Brain microvascular endothelial cell (primary cell): ENCODE measurements around the gene RAB3B.

Source experiments
- DNase-seq: peaks from one replicate; pipeline ENCODE4 v3.0.0-alpha.2; 2020
- H3K27ac ChIP-seq: fragments of 250-450 bp; sonication (Bioruptor Pico); 2 replicates; pipeline ENCODE4 v1.5.1; 2020; ENCODE audit warnings: mild to moderate bottlenecking, moderate library complexity
- H3K27me3 ChIP-seq: fragments of 250-450 bp; sonication (Bioruptor Pico); replicated peaks from 2 replicates; pipeline ENCODE4 v1.5.1; 2020; ENCODE audit warnings: mild to moderate bottlenecking
- H3K36me3 ChIP-seq: fragments of 250-450 bp; sonication (Bioruptor Pico); replicated peaks from 2 replicates; pipeline ENCODE4 v1.5.1; 2020; ENCODE audit warnings: mild to moderate bottlenecking
- H3K4me3 ChIP-seq: 2 replicates; pipeline ENCODE4 v1.5.1; 2011; ENCODE audit warnings: low read depth, mild to moderate bottlenecking, control low read depth, low read length, moderate library complexity
- CTCF ChIP-seq: IDR thresholded peaks from 2 replicates; pipeline ENCODE4 v1.5.1; 2011; ENCODE audit warnings: low read depth, mild to moderate bottlenecking, moderate library complexity, low read length, control low read depth, inconsistent platforms; ENCODE audit errors: missing control alignments
- in situ Hi-C: cut with HindIII; loops from 2 replicates; pipeline ENCODE4 v1.10.0; 2017; ENCODE audit warnings: low sequenced_read_pairs, low pct_ligation_motif_present

Gene RAB3B

GRCh38 chr1:51956528-51957509 is 33.7 kb downstream of the RAB3B start:
- Histone ChIP-seq H3K4me3 (no peak overlapping the region), H3K36me3 (no peaks in the 10 kb centered on the region), H3K27ac (no peak overlapping the region), H3K27me3 (no peaks in the 10 kb centered on the region)
- no peak for TF ChIP-seq CTCF
- DNase-seq: no peak
- in situ Hi-C loops: no loop called here

DNA sequence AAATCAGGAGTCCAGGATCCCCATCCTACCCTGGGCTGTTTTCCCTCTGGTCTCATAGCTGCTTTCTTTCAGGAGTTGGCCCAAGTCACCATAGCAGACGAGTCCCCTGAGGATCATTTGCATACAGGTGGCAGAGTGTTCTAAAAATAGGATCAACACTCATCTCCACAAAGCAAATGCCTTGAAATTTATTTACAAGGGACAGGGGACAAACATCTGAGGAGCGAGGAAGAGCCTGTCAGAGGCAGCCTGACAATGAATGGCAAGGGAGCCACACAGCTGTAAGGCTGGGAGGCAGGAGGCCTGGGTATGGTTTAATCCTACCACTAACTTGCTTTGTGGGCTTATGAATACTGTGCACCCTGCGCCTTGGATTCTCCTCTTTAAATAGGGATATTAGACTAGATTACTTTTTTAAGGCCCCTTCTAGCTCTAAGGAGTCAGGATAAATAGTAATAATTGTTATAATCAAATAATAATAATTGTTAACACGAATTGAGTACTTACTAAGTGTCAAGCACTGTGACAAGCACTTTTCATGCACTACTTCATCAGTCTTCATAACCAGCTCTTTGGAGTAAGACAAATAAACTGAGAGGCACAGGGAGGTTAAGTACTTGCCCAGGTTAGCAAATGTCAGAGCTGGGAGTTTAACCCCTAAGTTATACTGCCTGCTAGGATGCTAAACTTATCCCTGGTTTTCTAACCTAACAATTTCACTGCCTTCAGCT is 34.5 kb downstream of the RAB3B start:
- Histone ChIP-seq H3K27ac (no peak overlapping the region), H3K27me3 (no peaks in the 10 kb centered on the region), H3K4me3 (no peak overlapping the region), H3K36me3 (no peaks in the 10 kb centered on the region)
- in situ Hi-C loops: no loop called here
- no peak for DNase-seq
- no peak for TF ChIP-seq CTCF

DNA sequence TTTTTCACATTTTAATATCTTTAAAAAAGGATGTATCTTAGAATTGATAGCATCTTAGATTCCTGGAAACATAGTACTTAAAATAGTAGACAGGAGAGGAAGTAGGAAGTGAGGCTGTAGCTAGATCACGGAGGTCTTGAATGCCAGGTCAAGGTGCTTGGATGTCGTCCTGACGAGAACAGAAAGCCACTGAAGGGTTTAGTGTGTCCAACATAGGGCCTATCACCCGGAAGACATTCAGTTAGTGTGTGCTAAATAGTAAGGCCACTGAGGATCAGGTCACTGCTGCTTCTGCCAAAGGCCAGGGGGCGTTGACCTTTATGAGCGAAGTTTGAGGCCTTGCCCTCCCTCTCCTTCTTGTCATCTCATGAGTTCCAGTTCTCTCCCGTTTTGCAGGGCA is 35.7 kb downstream of the RAB3B start:
- no peak overlapping the region for H3K4me3 ChIP-seq
- H3K27ac ChIP-seq: no peak overlapping the region
- no peak for DNase-seq
- no peaks in the 10 kb centered on the region for H3K36me3 ChIP-seq
- in situ Hi-C loops: no loop called here
- TF ChIP-seq CTCF: no peak
- H3K27me3 ChIP-seq: no peaks in the 10 kb centered on the region

GRCh38 chr1:51953079-51953478 is 37.4 kb downstream of the RAB3B start:
- no peak for TF ChIP-seq CTCF
- Histone ChIP-seq H3K27me3 (no peaks in the 10 kb centered on the region), H3K36me3 (no peaks in the 10 kb centered on the region), H3K27ac (no peak overlapping the region), H3K4me3 (no peak overlapping the region)
- in situ Hi-C loops: no loop called here
- no peak for DNase-seq

DNA sequence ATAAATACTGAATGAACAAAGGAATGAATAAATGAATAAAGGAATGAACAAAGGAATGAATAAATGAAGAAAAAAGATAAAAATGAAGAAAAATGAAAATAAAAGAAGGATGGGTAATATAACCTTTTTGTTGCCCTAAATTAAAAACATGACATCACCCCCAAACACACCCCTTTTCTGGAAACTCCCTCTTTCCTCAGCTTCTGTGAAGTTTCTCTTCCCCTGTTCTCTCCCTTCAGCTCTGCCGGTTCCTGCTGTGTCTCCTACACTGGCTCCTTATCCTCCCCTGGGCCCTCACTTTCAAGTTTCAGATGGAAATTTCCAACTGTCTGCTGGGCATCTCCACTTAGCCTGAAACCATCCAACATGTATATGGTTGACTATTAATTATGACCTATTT is 37.9 kb downstream of the RAB3B start:
- Histone ChIP-seq H3K4me3 (no peak overlapping the region), H3K36me3 (no peaks in the 10 kb centered on the region), H3K27me3 (no peaks in the 10 kb centered on the region), H3K27ac (no peak overlapping the region)
- DNase-seq: no peak
- TF ChIP-seq CTCF: no peak
- in situ Hi-C loops: no loop called here
